K562 (cell line): ENCODE data around the gene HSP90AA1. TPM values are rescaled to one million over a fixed set of nuclear protein-coding genes. Genes with fewer than 3 reads are reported as not detected.
A peak's percentile ranks its signal among the peaks of the same experiment; 100 is the strongest.

Experiments
- ARHGAP35 ChIP-seq: fragments of 450-650 bp; IDR thresholded peaks from 2 replicates; pipeline ENCODE4 v1.6.1; 2018; ENCODE audit not compliant: partially characterized antibody
- CBX3 ChIP-seq, 2 experiments: IDR thresholded peaks; 1 replicate in 1 of 2; 2 replicates in 1 of 2; pipeline ENCODE4 v1.6.1; 2012; ENCODE audit warnings: inconsistent platforms in 2 of 2, low read length in 2 of 2, borderline replicate concordance in 1 of 2, control low read depth in 1 of 2
- CCAR2 ChIP-seq: fragments of 200-400 bp; formaldehyde crosslinking; IDR thresholded peaks from 2 replicates; pipeline ENCODE4 v1.6.1; 2017; ENCODE audit warnings: mild to moderate bottlenecking, low read depth, low read length
- ETS2 ChIP-seq: IDR thresholded peaks from 2 replicates; pipeline ENCODE4 v1.6.1; 2016; ENCODE audit warnings: borderline replicate concordance, missing genetic modification characterization, mild to moderate bottlenecking, moderate library complexity, missing compliant biosample characterization; ENCODE audit not compliant: poor library complexity, severe bottlenecking
- HMG20A ChIP-seq: fragments of 450-650 bp; formaldehyde crosslinking; conservative IDR thresholded peaks from 2 replicates; pipeline ENCODE4 v1.4.0; 2020; ENCODE audit warnings: mild to moderate bottlenecking, mixed read lengths
- HNRNPK ChIP-seq: fragments of 200-400 bp; formaldehyde crosslinking; IDR thresholded peaks from one replicate; pipeline ENCODE4 v1.6.1; 2018; ENCODE audit warnings: mild to moderate bottlenecking, low read depth, low read length; ENCODE audit not compliant: poor library complexity, severe bottlenecking
- JUNB ChIP-seq: fragments of 450-650 bp; formaldehyde crosslinking; conservative IDR thresholded peaks from 2 replicates; pipeline ENCODE4 v1.4.0; 2020; ENCODE audit warnings: mild to moderate bottlenecking
- NR1H2 ChIP-seq: sonication (generic); formaldehyde crosslinking; IDR thresholded peaks from 2 replicates; pipeline ENCODE4 v1.4.0; 2020; ENCODE audit warnings: mild to moderate bottlenecking, missing genetic modification reagents
- NR2C2 ChIP-seq, 2 experiments: fragments of 200-800 bp in 1 of 2; sonication (Bioruptor generic) in 1 of 2; sonication (generic) in 1 of 2; formaldehyde crosslinking in 1 of 2; IDR thresholded peaks; 2 replicates each; pipeline versions ENCODE4 v1.6.1 to v1.8.0; 2016 to 2022; ENCODE audit warnings: mild to moderate bottlenecking in 1 of 2, missing compliant biosample characterization in 1 of 2, missing genetic modification characterization in 1 of 2, missing genetic modification reagents in 1 of 2
- SMARCE1 ChIP-seq: fragments of 450-650 bp; IDR thresholded peaks from 2 replicates; pipeline ENCODE4 v1.7.1; 2016; ENCODE audit warnings: mild to moderate bottlenecking
- ZNF253 ChIP-seq: fragments of 250-450 bp; sonication (Bioruptor Pico); conservative IDR thresholded peaks from 2 replicates; pipeline ENCODE4 v1.6.1; 2021; ENCODE audit warnings: mild to moderate bottlenecking
- polyA plus RNA-seq, 8 experiments: library from polyadenylated mRNA; depleted of rRNA in 4 of 8; stranded (reverse) in 5 of 8; unstranded in 3 of 8; fragments of >200 nt; fragmentation: Nextera tagmentation in 2 of 8; fragmentation: Illumina TruSeq in 1 of 8; extraction: Ambion mirVana in 2 of 8; extraction: Trizol in 1 of 8; gene quantifications; 2 replicates each; pipeline versions ENCODE4 v1.2.1 to v1.2.3, GENCODE V29; 2011 to 2014; ENCODE audit warnings: inconsistent platforms in 1 of 8, missing spikeins in 1 of 8
- total RNA-seq, 7 experiments: library from RNA; depleted of rRNA in 6 of 7; stranded (reverse); fragments of >200 nt in 6 of 7; fragmentation: Illumina TruSeq in 2 of 7; extraction: Trizol in 2 of 7; gene quantifications; 2 replicates each; pipeline versions ENCODE4 v1.2.1 to v1.2.3, GENCODE V29; 2011 to 2021; ENCODE audit warnings: low replicate concordance in 1 of 7
- TF ChIP-seq, protein P1 (sequence below): sonication (generic); formaldehyde crosslinking; IDR thresholded peaks from 2 replicates; pipeline ENCODE4 v1.8.0; 2023; ENCODE audit warnings: mild to moderate bottlenecking, missing genetic modification reagents
- TF ChIP-seq, protein P2 (sequence below): fragments of 450-650 bp; formaldehyde crosslinking; IDR thresholded peaks from 2 replicates; pipeline ENCODE4 v1.4.0; 2020; ENCODE audit warnings: mild to moderate bottlenecking, moderate library complexity
- TF ChIP-seq, protein P3 (sequence below): fragments of 450-650 bp; formaldehyde crosslinking; IDR thresholded peaks from 2 replicates; pipeline ENCODE4 v1.4.0; 2022; ENCODE audit warnings: mild to moderate bottlenecking, moderate library complexity
- TF ChIP-seq, protein P4 (sequence below): sonication (generic); formaldehyde crosslinking; IDR thresholded peaks from 2 replicates; pipeline ENCODE4 v1.8.1; 2023; ENCODE audit warnings: mild to moderate bottlenecking, missing genetic modification reagents
- TF ChIP-seq, protein P5 (sequence below): fragments of 450-650 bp; formaldehyde crosslinking; conservative IDR thresholded peaks from 2 replicates; pipeline ENCODE4 v1.4.0; 2022; ENCODE audit warnings: mild to moderate bottlenecking, missing genetic modification characterization

Gene HSP90AA1
- total and polyA plus RNA-seq, 9 of the 15 experiments (the other 6 are each of a cell fraction or from before 2014, with no cell fraction given), result 377 to 1,731 (median 879) TPM

DNA sequence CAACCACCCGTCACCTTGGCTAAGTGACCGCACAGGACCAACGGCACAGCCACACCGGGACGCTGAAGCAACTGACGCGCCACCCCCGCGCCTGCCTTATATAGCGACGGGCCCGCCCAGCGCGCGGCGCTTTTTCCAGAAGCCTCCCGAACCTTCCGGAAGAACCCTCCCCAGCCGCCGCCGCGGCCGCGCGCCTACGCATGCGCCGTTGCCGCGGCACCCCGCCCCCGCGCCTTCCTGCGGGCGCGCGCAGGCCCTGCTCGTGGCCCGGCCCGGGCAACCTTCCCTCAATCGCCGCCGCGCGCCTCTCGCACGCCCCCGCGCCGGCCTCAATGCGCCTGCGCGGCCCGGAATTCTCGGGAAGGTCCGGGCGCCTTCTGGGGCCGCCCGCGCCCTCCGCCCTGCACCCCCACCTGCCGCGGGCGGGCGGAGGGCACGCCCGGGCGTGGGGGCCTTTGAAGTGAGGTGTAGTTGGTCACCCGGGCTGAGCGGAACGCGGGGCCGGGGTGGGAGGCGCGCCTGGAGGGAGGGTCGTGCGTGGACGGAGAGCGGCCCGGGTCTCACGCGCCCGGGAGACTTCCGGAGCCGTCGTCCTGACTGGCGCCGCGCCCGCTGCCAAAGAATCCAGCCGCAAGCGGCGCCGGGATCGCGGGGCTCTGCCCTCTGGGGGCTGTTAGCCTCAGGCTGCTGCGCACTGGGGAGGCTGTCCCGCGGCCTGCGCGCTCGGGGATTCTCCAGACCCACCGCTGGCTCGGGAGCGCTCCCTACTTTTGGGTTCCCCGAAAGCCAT lies at the start of gene HSP90AA1 (continued):
- TF ChIP-seq, protein P1, sequence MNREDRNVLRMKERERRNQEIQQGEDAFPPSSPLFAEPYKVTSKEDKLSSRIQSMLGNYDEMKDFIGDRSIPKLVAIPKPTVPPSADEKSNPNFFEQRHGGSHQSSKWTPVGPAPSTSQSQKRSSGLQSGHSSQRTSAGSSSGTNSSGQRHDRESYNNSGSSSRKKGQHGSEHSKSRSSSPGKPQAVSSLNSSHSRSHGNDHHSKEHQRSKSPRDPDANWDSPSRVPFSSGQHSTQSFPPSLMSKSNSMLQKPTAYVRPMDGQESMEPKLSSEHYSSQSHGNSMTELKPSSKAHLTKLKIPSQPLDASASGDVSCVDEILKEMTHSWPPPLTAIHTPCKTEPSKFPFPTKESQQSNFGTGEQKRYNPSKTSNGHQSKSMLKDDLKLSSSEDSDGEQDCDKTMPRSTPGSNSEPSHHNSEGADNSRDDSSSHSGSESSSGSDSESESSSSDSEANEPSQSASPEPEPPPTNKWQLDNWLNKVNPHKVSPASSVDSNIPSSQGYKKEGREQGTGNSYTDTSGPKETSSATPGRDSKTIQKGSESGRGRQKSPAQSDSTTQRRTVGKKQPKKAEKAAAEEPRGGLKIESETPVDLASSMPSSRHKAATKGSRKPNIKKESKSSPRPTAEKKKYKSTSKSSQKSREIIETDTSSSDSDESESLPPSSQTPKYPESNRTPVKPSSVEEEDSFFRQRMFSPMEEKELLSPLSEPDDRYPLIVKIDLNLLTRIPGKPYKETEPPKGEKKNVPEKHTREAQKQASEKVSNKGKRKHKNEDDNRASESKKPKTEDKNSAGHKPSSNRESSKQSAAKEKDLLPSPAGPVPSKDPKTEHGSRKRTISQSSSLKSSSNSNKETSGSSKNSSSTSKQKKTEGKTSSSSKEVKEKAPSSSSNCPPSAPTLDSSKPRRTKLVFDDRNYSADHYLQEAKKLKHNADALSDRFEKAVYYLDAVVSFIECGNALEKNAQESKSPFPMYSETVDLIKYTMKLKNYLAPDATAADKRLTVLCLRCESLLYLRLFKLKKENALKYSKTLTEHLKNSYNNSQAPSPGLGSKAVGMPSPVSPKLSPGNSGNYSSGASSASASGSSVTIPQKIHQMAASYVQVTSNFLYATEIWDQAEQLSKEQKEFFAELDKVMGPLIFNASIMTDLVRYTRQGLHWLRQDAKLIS (CRISPR knock-in tag), result peak; percentile 59; the same call in 1 of the 2 replicates
- TF ChIP-seq, protein P2, sequence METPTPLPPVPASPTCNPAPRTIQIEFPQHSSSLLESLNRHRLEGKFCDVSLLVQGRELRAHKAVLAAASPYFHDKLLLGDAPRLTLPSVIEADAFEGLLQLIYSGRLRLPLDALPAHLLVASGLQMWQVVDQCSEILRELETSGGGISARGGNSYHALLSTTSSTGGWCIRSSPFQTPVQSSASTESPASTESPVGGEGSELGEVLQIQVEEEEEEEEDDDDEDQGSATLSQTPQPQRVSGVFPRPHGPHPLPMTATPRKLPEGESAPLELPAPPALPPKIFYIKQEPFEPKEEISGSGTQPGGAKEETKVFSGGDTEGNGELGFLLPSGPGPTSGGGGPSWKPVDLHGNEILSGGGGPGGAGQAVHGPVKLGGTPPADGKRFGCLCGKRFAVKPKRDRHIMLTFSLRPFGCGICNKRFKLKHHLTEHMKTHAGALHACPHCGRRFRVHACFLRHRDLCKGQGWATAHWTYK (CRISPR knock-in tag), result peak; percentile 48
- TF ChIP-seq ETS2 (tag), result no peak
- TF ChIP-seq ARHGAP35, result no peak
- peak; percentile 36; the same call in 1 of the 2 replicates for TF ChIP-seq NR2C2 (CRISPR knock-in tag; IDR thresholded peaks at IDR 0.05)
- peak; percentile 65 for TF ChIP-seq NR2C2 (tag; IDR thresholded peaks at IDR 0.05)
- TF ChIP-seq ZNF253 (CRISPR knock-in tag), result no peak
- TF ChIP-seq, protein P3, sequence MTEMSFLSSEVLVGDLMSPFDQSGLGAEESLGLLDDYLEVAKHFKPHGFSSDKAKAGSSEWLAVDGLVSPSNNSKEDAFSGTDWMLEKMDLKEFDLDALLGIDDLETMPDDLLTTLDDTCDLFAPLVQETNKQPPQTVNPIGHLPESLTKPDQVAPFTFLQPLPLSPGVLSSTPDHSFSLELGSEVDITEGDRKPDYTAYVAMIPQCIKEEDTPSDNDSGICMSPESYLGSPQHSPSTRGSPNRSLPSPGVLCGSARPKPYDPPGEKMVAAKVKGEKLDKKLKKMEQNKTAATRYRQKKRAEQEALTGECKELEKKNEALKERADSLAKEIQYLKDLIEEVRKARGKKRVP (CRISPR knock-in tag), result no peak
- TF ChIP-seq, protein P4, sequence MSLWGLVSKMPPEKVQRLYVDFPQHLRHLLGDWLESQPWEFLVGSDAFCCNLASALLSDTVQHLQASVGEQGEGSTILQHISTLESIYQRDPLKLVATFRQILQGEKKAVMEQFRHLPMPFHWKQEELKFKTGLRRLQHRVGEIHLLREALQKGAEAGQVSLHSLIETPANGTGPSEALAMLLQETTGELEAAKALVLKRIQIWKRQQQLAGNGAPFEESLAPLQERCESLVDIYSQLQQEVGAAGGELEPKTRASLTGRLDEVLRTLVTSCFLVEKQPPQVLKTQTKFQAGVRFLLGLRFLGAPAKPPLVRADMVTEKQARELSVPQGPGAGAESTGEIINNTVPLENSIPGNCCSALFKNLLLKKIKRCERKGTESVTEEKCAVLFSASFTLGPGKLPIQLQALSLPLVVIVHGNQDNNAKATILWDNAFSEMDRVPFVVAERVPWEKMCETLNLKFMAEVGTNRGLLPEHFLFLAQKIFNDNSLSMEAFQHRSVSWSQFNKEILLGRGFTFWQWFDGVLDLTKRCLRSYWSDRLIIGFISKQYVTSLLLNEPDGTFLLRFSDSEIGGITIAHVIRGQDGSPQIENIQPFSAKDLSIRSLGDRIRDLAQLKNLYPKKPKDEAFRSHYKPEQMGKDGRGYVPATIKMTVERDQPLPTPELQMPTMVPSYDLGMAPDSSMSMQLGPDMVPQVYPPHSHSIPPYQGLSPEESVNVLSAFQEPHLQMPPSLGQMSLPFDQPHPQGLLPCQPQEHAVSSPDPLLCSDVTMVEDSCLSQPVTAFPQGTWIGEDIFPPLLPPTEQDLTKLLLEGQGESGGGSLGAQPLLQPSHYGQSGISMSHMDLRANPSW (CRISPR knock-in tag), result no peak
- no peak for TF ChIP-seq CBX3 (IDR thresholded peaks at IDR 0.05; ENCODE audit: borderline replicate concordance in 1 of 2, low read length in 2 of 2)
- peak; percentile 68 for TF ChIP-seq HNRNPK
- no peak for TF ChIP-seq HMG20A
- TF ChIP-seq, protein P5, sequence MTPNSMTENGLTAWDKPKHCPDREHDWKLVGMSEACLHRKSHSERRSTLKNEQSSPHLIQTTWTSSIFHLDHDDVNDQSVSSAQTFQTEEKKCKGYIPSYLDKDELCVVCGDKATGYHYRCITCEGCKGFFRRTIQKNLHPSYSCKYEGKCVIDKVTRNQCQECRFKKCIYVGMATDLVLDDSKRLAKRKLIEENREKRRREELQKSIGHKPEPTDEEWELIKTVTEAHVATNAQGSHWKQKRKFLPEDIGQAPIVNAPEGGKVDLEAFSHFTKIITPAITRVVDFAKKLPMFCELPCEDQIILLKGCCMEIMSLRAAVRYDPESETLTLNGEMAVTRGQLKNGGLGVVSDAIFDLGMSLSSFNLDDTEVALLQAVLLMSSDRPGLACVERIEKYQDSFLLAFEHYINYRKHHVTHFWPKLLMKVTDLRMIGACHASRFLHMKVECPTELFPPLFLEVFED, result 0 out of 2 replicates have a peak, but pooled peaks have one; percentile 41
- no peak for TF ChIP-seq JUNB (CRISPR knock-in tag)
- TF ChIP-seq SMARCE1, result no peak
- TF ChIP-seq CCAR2, result no peak
- TF ChIP-seq NR1H2 (CRISPR knock-in tag), result no peak
